Upper lobe of right lung (tissue), 1 donor: ENCODE results near the gene PTAR1. TPM values are rescaled to one million over a fixed set of nuclear protein-coding genes. Genes with fewer than 3 reads are reported as not detected.

ENCODE experiments used
- ATAC-seq: fragments of 200-7000 bp; cut with Tn5 transposase; one replicate; pipeline ENCODE4 v1.9.1; 2020; ENCODE audit warnings: mild to moderate bottlenecking, moderate library complexity
- DNase-seq: peaks from one replicate; pipeline ENCODE4 v3.0.0-alpha.2; 2020
- H3K27ac ChIP-seq: fragments of 200-600 bp; one replicate; pipeline ENCODE4 v1.8.0; 2022
- H3K27me3 ChIP-seq: fragments of 200-600 bp; one replicate; pipeline ENCODE4 v1.8.0; 2022; ENCODE audit warnings: mild to moderate bottlenecking
- H3K36me3 ChIP-seq: fragments of 200-600 bp; one replicate; pipeline ENCODE4 v1.8.0; 2022
- H3K4me1 ChIP-seq: fragments of 200-600 bp; one replicate; pipeline ENCODE4 v1.8.0; 2022
- H3K4me3 ChIP-seq: fragments of 200-600 bp; one replicate; pipeline ENCODE4 v1.8.0; 2022; ENCODE audit warnings: mild to moderate bottlenecking
- H3K9me3 ChIP-seq: fragments of 200-600 bp; one replicate; pipeline ENCODE4 v1.8.0; 2022
- intact Hi-C: fragments of 100-400 bp; cut with DNase I; formaldehyde crosslinking; loops from one replicate; pipeline ENCODE4 v1.11.0; 2022
- total RNA-seq: library from RNA; stranded (reverse); fragmentation: NEBNext Ultra II Directional; extraction: Animal tissue kit (Norgen Biotek cat#: 25700); gene quantifications from one replicate; pipeline ENCODE4 v1.2.1, GENCODE V29; 2021
- TF ChIP-seq, protein P1 (sequence below): fragments of 200-600 bp; IDR thresholded peaks from one replicate; pipeline ENCODE4 v1.8.0; 2022; ENCODE audit warnings: antibody characterized with exemption
- donor health status: DM: no; HTN: yes; CAD: no; lungs with severe emphysema.

The PTAR1 gene
- total RNA-seq, 1 donor from 2014 or later = 48.9 TPM

GRCh38 chr9:69798744-69799143 lies 38.9 kb upstream of the PTAR1 start:
- H3K27me3 ChIP-seq = no peaks in the 10 kb centered on the region
- H3K36me3 ChIP-seq = no peaks in the 10 kb centered on the region
- H3K9me3 ChIP-seq = no peaks in the 10 kb centered on the region
- intact Hi-C loops = no loop called here
- TF ChIP-seq, protein P1, sequence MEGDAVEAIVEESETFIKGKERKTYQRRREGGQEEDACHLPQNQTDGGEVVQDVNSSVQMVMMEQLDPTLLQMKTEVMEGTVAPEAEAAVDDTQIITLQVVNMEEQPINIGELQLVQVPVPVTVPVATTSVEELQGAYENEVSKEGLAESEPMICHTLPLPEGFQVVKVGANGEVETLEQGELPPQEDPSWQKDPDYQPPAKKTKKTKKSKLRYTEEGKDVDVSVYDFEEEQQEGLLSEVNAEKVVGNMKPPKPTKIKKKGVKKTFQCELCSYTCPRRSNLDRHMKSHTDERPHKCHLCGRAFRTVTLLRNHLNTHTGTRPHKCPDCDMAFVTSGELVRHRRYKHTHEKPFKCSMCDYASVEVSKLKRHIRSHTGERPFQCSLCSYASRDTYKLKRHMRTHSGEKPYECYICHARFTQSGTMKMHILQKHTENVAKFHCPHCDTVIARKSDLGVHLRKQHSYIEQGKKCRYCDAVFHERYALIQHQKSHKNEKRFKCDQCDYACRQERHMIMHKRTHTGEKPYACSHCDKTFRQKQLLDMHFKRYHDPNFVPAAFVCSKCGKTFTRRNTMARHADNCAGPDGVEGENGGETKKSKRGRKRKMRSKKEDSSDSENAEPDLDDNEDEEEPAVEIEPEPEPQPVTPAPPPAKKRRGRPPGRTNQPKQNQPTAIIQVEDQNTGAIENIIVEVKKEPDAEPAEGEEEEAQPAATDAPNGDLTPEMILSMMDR = no peak
- DNase-seq (no peak), ATAC-seq (no peak)
- H3K4me1 ChIP-seq = no peaks in the 10 kb centered on the region
- H3K27ac ChIP-seq = no peak overlapping the region
- H3K4me3 ChIP-seq = no peak overlapping the region

DNA sequence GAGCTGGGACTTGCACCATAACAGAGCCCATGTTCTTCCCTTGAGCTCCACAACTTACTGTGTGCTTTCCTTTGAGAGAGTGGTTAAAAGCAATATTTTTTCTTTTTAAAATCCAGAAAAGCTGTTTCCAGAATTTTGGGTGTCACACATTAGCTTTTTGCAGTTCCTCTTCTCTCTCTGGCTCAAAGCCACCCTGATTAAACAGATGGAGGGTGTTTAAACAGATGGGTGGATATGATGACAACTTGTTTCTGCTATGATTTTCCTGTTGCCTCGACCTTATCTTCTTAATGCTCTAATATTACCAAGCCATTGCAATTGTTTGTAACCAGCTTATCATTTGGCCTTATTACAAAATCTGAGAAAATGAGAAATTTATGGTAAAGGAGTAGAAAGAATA lies 37.9 kb upstream of the PTAR1 start:
- Histone ChIP-seq H3K27ac (no peak overlapping the region), H3K4me3 (no peak overlapping the region), H3K27me3 (no peaks in the 10 kb centered on the region), H3K9me3 (no peaks in the 10 kb centered on the region), H3K4me1 (no peaks in the 10 kb centered on the region), H3K36me3 (no peaks in the 10 kb centered on the region)
- no peak for DNase-seq
- intact Hi-C loops = no loop called here
- ATAC-seq = no peak
- TF ChIP-seq, protein P1 = no peak

DNA sequence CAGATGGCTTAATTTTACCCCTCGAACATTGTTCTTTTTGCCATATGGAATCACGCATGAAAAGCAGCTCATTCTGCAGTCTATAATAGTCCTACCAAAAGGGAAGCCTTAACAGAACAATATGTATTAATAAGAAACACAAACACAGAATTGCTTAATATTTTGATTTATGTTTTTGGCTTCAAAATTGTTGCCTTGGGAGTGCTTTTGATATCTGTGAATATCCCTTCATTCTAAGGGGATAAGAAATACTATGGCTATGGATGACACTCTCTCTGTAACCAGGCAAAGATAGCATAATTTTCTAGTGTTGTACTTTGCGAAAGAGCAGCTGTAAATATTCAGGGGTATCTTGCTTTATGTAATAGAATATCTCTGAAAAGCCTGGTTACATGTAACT lies 34.5 kb upstream of the PTAR1 start:
- no peak for ATAC-seq
- H3K4me1 ChIP-seq = no peaks in the 10 kb centered on the region
- H3K36me3 ChIP-seq = no peaks in the 10 kb centered on the region
- intact Hi-C loops = no loop called here
- no peak overlapping the region for H3K4me3 ChIP-seq
- no peaks in the 10 kb centered on the region for H3K9me3 ChIP-seq
- TF ChIP-seq, protein P1 = no peak
- no peak for DNase-seq
- no peaks in the 10 kb centered on the region for H3K27me3 ChIP-seq
- H3K27ac ChIP-seq = no peak overlapping the region

GRCh38 chr9:69785757-69786156 lies 25.9 kb upstream of the PTAR1 start:
- DNase-seq (no peak), ATAC-seq (no peak)
- intact Hi-C loops = no loop called here
- Histone ChIP-seq H3K4me3 (no peak overlapping the region), H3K27ac (no peak overlapping the region), H3K36me3 (no peaks in the 10 kb centered on the region), H3K4me1 (no peaks in the 10 kb centered on the region), H3K9me3 (no peaks in the 10 kb centered on the region), H3K27me3 (no peaks in the 10 kb centered on the region)
- TF ChIP-seq, protein P1 = no peak

DNA sequence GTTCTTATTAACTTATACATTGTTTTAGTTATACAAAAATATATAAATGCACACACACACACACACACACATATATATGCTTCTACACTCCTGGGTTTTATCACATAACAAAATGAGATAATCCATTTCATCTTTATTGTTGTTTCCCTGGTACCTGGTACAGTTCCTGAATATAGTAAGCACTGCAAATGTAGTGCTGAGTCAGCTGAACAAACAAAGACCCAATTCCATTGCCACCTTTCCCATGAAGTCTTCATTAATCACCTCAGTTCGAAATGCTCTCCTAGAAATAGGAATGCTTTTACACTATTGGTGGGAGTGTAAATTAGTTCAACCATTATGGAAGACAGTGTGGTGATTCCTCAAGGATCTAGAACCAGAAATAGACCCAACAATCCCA lies 13.4 kb upstream of the PTAR1 start:
- DNase-seq (no peak), ATAC-seq (no peak)
- Histone ChIP-seq H3K4me3 (no peak overlapping the region), H3K36me3 (no peaks in the 10 kb centered on the region), H3K9me3 (no peaks in the 10 kb centered on the region), H3K27ac (no peak overlapping the region), H3K4me1 (no peaks in the 10 kb centered on the region), H3K27me3 (no peaks in the 10 kb centered on the region)
- TF ChIP-seq, protein P1 = no peak
- intact Hi-C loops = no loop called here

DNA sequence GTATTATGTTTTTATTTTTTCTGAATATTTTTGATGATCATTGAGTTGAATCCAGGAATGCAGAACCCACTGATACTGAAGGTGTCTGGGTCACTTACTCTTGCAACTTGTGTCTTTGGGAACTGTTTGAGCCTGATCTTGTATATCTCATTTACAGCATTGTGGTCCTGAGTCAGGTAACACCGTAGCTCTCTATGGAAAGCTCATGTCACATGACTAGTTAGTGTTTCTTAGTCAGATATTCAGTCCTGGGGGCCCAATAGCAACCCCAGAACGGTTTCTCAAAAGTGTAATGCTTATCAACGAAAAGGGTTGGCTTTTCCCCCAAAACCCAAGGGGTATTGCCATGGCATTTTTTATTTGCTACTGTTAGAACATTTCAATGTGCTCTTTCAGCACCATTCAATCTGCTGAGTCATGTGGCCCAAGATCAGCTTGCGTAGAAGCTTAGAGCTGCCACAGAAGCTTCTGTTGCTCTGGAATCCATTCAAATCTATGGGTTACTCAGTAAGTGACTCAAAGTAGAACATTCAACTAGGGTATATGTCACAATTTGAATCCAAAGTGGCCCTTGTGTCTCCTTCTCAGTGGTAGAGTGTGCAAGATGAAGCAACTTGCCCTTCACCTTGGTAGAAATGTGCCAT lies 12.1 kb upstream of the PTAR1 start:
- no peaks in the 10 kb centered on the region for H3K4me1 ChIP-seq
- no peaks in the 10 kb centered on the region for H3K9me3 ChIP-seq
- no peaks in the 10 kb centered on the region for H3K27me3 ChIP-seq
- intact Hi-C loops = no loop called here
- ATAC-seq (peak; percentile 36), DNase-seq (no peak)
- H3K27ac ChIP-seq = no peak overlapping the region
- H3K4me3 ChIP-seq = no peak overlapping the region
- TF ChIP-seq, protein P1 = no peak
- H3K36me3 ChIP-seq = no peaks in the 10 kb centered on the region
